BLaER1 (cell line): ENCODE results near the gene U2SURP.

Experiments
- H3K27ac ChIP-seq: shearing (Covaris generic); formaldehyde crosslinking; 2 replicates; pipeline ENCODE4 v1.8.1; 2022
- H3K27me3 ChIP-seq: shearing (Covaris generic); formaldehyde crosslinking; 2 replicates; pipeline ENCODE4 v1.8.1; 2022
- H3K36me3 ChIP-seq: shearing (Covaris generic); formaldehyde crosslinking; 2 replicates; pipeline ENCODE4 v1.8.1; 2022
- H3K4me1 ChIP-seq: shearing (Covaris generic); formaldehyde crosslinking; 2 replicates; pipeline ENCODE4 v1.8.1; 2022
- H3K4me2 ChIP-seq: shearing (Covaris generic); formaldehyde crosslinking; 2 replicates; pipeline ENCODE4 v1.8.1; 2022
- H3K4me3 ChIP-seq: shearing (Covaris generic); formaldehyde crosslinking; 2 replicates; pipeline ENCODE4 v1.8.1; 2022
- H3K9ac ChIP-seq: shearing (Covaris generic); formaldehyde crosslinking; 2 replicates; pipeline ENCODE4 v1.8.1; 2022
- H3K9me3 ChIP-seq: shearing (Covaris generic); formaldehyde crosslinking; 2 replicates; pipeline ENCODE4 v1.8.1; 2022
- H4K20me1 ChIP-seq: shearing (Covaris generic); formaldehyde crosslinking; 2 replicates; pipeline ENCODE4 v1.8.1; 2022
- Cebpa-rat ChIP-seq: shearing (Covaris generic); IDR thresholded peaks from 2 replicates; pipeline ENCODE4 v1.8.1; 2022

The U2SURP gene

DNA sequence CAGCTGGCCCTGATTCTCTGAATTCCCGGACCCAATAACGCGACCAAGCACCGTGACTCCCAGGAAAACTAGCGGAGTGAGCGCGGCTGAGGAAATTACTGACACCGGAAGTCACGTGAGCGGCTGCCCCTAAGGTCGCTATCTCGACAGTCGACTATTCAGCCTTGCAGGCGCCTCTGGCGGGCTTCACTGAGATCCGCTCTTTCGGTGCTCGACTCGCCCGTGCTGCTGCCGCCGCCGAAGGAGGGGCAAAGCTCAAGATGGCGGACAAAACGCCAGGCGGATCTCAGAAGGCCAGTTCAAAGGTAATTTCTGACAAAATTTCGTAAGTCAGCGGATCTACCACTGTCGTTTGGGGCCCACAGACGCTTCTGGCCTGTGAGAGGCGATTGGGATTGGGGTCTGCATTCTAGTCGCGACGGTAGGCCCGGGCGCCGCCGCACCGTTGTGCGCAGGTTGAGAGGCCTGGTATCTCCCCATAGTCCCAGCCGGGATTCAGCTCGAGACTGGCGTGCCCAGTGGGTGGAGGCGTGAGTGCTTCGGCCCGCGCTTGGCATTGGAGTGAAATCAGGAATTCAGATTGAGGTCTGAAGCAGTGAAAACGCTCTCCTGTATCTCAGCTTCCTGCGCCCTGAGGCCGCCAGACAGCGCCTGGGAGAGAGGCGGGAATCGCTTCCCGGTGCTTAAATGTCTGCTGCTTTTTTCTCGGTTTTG is at the start of gene U2SURP:
Gene U2SURP, plus strand, starts transcription at position 202 of the 714 bp plus-strand sequence. Its CDS starts 59 bp downstream, at position 261.
- TF ChIP-seq Cebpa-rat, result no peak
- Histone ChIP-seq H3K4me3 (peak within 1 kb of the TSS; percentile 85), H3K27ac (peak within 1 kb of the TSS; percentile 93), H3K9ac (peak within 1 kb of the TSS; percentile 97), H3K4me1 (peaks cover 29% of the 10 kb centered on the region), H4K20me1 (peaks cover 49% of the 10 kb centered on the region), H3K27me3 (no peaks in the 10 kb centered on the region), H3K4me2 (peak within 1 kb of the TSS; percentile 88), H3K36me3 (peaks cover 4% of the 10 kb centered on the region; the same call in 1 of the 2 replicates), H3K9me3 (no peaks in the 10 kb centered on the region)

DNA sequence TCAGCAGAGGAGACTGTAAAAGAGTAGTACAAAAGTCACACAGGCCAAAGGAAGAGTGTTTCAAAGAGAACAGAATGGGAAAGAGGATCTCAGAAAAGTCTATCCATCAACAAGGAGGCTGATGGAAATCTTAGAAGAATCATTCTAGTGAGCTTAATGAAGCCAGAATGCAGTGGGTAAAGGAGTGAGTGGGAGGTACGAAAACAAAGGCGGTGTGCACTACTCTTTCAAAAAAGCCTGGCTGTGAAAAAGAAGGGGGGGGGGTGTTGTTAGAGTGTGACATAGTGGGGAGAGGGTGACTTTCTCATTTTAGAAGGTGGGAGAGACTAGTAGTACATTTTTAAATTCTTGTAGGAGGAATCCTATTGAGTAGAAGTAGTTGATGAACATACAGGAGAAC is 49.6 kb upstream of the U2SURP start:
- H3K4me2 ChIP-seq, result no peak overlapping the region
- H3K4me3 ChIP-seq, result no peak overlapping the region
- no peaks in the 10 kb centered on the region for H3K4me1 ChIP-seq
- TF ChIP-seq Cebpa-rat, result no peak
- H3K9me3 ChIP-seq, result peaks cover 8% of the 10 kb centered on the region
- H3K27ac ChIP-seq, result no peak overlapping the region
- H3K9ac ChIP-seq, result no peak overlapping the region
- H4K20me1 ChIP-seq, result no peaks in the 10 kb centered on the region
- no peaks in the 10 kb centered on the region for H3K36me3 ChIP-seq
- no peaks in the 10 kb centered on the region for H3K27me3 ChIP-seq

GRCh38 chr3:142952272-142953193 is 48.8 kb upstream of the U2SURP start:
- H3K4me3 ChIP-seq, result no peak overlapping the region
- H3K27me3 ChIP-seq, result no peaks in the 10 kb centered on the region
- H3K36me3 ChIP-seq, result no peaks in the 10 kb centered on the region
- H3K4me2 ChIP-seq, result no peak overlapping the region
- H4K20me1 ChIP-seq, result no peaks in the 10 kb centered on the region
- no peak overlapping the region for H3K9ac ChIP-seq
- TF ChIP-seq Cebpa-rat, result no peak
- no peak overlapping the region for H3K27ac ChIP-seq
- no peaks in the 10 kb centered on the region for H3K4me1 ChIP-seq
- H3K9me3 ChIP-seq, result peaks cover under 1% of the 10 kb centered on the region; the same call in 1 of the 2 replicates

DNA sequence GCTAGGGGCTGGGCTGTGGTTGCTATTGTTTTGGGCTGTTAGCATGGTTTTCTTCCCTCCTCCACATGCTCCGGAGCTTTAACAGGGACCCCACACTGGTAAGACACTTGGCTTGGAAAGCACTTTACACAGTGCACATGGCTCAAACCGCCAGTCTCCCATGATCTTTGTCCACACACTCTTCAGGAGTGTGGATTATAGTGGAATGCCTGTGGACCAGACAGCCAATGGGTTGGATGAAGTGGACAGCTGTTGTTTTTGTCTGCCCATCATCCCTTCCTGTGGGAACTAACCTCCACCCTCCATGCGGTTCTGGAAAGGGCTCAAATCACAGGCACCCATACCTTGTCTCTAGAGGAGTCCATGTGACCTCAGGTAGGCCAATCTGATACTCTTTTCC is 47.9 kb upstream of the U2SURP start:
- H3K4me3 ChIP-seq, result no peak overlapping the region
- H4K20me1 ChIP-seq, result no peaks in the 10 kb centered on the region
- H3K9ac ChIP-seq, result no peak overlapping the region
- no peaks in the 10 kb centered on the region for H3K9me3 ChIP-seq
- H3K27me3 ChIP-seq, result no peaks in the 10 kb centered on the region
- no peaks in the 10 kb centered on the region for H3K36me3 ChIP-seq
- H3K4me1 ChIP-seq, result no peaks in the 10 kb centered on the region
- TF ChIP-seq Cebpa-rat, result no peak
- H3K4me2 ChIP-seq, result no peak overlapping the region
- no peak overlapping the region for H3K27ac ChIP-seq

- peaks cover 6% of the 10 kb centered on the region; the same call in 1 of the 2 replicates for H3K4me1 ChIP-seq
- H3K9me3 ChIP-seq, result peaks cover 9% of the 10 kb centered on the region; the same call in 1 of the 2 replicates
- no peak overlapping the region for H3K27ac ChIP-seq
- TF ChIP-seq Cebpa-rat, result no peak
- no peaks in the 10 kb centered on the region for H3K36me3 ChIP-seq
- H3K9ac ChIP-seq, result no peak overlapping the region
- no peak overlapping the region for H3K4me2 ChIP-seq
- H4K20me1 ChIP-seq, result no peaks in the 10 kb centered on the region
- no peak overlapping the region for H3K4me3 ChIP-seq
- peaks cover 23% of the 10 kb centered on the region for H3K27me3 ChIP-seq
Observed at GRCh38 chr3:142958707-142959106, 42.7 kb upstream of the U2SURP start.

GRCh38 chr3:142960322-142960850 is 41.0 kb upstream of the U2SURP start:
- Histone ChIP-seq H3K9ac (no peak overlapping the region), H3K36me3 (no peaks in the 10 kb centered on the region), H3K9me3 (peaks cover 9% of the 10 kb centered on the region; the same call in 1 of the 2 replicates), H3K4me2 (no peak overlapping the region), H3K27ac (no peak overlapping the region), H3K4me1 (peaks cover 6% of the 10 kb centered on the region; the same call in 1 of the 2 replicates), H3K27me3 (peaks cover 39% of the 10 kb centered on the region), H3K4me3 (no peak overlapping the region), H4K20me1 (no peaks in the 10 kb centered on the region)
- TF ChIP-seq Cebpa-rat, result no peak

GRCh38 chr3:142961539-142961938 is 39.8 kb upstream of the U2SURP start:
- no peaks in the 10 kb centered on the region for H3K36me3 ChIP-seq
- peaks cover 6% of the 10 kb centered on the region; the same call in 1 of the 2 replicates for H3K4me1 ChIP-seq
- no peak overlapping the region for H3K9ac ChIP-seq
- H3K9me3 ChIP-seq, result peaks cover 9% of the 10 kb centered on the region; the same call in 1 of the 2 replicates
- H3K27ac ChIP-seq, result no peak overlapping the region
- H3K27me3 ChIP-seq, result peaks cover 48% of the 10 kb centered on the region
- H3K4me3 ChIP-seq, result no peak overlapping the region
- no peak overlapping the region for H3K4me2 ChIP-seq
- TF ChIP-seq Cebpa-rat, result no peak
- H4K20me1 ChIP-seq, result no peaks in the 10 kb centered on the region

- Histone ChIP-seq H3K27me3 (peaks cover 48% of the 10 kb centered on the region), H3K4me2 (no peak overlapping the region)
Observed at GRCh38 chr3:142962175-142962519, 39.2 kb upstream of the U2SURP start.

GRCh38 chr3:142962520-142963233 is 38.7 kb upstream of the U2SURP start:
- H3K4me3 ChIP-seq, result peak overlapping the region; percentile 78
- H3K27me3 ChIP-seq, result peaks cover 48% of the 10 kb centered on the region
- peak overlapping the region; percentile 93 for H3K4me2 ChIP-seq
- no peak for TF ChIP-seq Cebpa-rat
- H4K20me1 ChIP-seq, result no peaks in the 10 kb centered on the region
- no peak overlapping the region for H3K27ac ChIP-seq
- peaks cover 6% of the 10 kb centered on the region; the same call in 1 of the 2 replicates for H3K4me1 ChIP-seq
- H3K9ac ChIP-seq, result peak overlapping the region; percentile 62
- peaks cover 9% of the 10 kb centered on the region; the same call in 1 of the 2 replicates for H3K9me3 ChIP-seq
- no peaks in the 10 kb centered on the region for H3K36me3 ChIP-seq

More at GRCh38 chr3:142962175-142962519, 39.2 kb upstream of the U2SURP start:
- peaks cover 9% of the 10 kb centered on the region; the same call in 1 of the 2 replicates for H3K9me3 ChIP-seq
- H3K9ac ChIP-seq, result no peak overlapping the region
- no peaks in the 10 kb centered on the region for H4K20me1 ChIP-seq
- H3K27ac ChIP-seq, result no peak overlapping the region
- no peaks in the 10 kb centered on the region for H3K36me3 ChIP-seq
- peaks cover 6% of the 10 kb centered on the region; the same call in 1 of the 2 replicates for H3K4me1 ChIP-seq
- no peak for TF ChIP-seq Cebpa-rat
- no peak overlapping the region for H3K4me3 ChIP-seq
